GM19043 (cell line): Measurements from ENCODE around the gene ASB6.

Experiments used
- ATAC-seq: cut with Tn5 transposase; IDR thresholded peaks from one replicate; pipeline ENCODE4 v1.9.1; 2021; ENCODE audit warnings: low read depth; ENCODE audit not compliant: unreplicated experiment

Gene ASB6

GRCh38 chr9:129641750-129642585, at the start of gene ASB6:
Gene ASB6, minus strand, starts transcription at chr9:129642151. Its CDS starts 152 bp downstream, at chr9:129641999.
- peak; percentile 85 for ATAC-seq

- no peak for ATAC-seq
Measured at GRCh38 chr9:129688285-129689043, 46.5 kb upstream of the ASB6 start.

- no peak for ATAC-seq
Measured at GRCh38 chr9:129687391-129687790, 45.4 kb upstream of the ASB6 start.

- no peak for ATAC-seq
Measured at GRCh38 chr9:129686736-129687135, 44.8 kb upstream of the ASB6 start.

GRCh38 chr9:129685933-129686259, 43.9 kb upstream of the ASB6 start:
- no peak for ATAC-seq

- no peak for ATAC-seq
Measured at GRCh38 chr9:129685220-129685932, 43.4 kb upstream of the ASB6 start.

- ATAC-seq = no peak
Measured at GRCh38 chr9:129682381-129682780, 40.4 kb upstream of the ASB6 start.

- ATAC-seq = no peak
Measured at GRCh38 chr9:129681924-129682323, 40.0 kb upstream of the ASB6 start.

GRCh38 chr9:129679537-129679936, 37.6 kb upstream of the ASB6 start:
- no peak for ATAC-seq

- no peak for ATAC-seq
Measured at GRCh38 chr9:129678844-129679243, 36.9 kb upstream of the ASB6 start.

GRCh38 chr9:129677456-129677855, 35.5 kb upstream of the ASB6 start:
- ATAC-seq = no peak

GRCh38 chr9:129676975-129677374, 35.0 kb upstream of the ASB6 start:
- ATAC-seq = no peak

- no peak for ATAC-seq
Measured at GRCh38 chr9:129676287-129676686, 34.3 kb upstream of the ASB6 start.

GRCh38 chr9:129675620-129676019, 33.7 kb upstream of the ASB6 start:
- ATAC-seq = no peak

- no peak for ATAC-seq
Measured at GRCh38 chr9:129674229-129674628, 32.3 kb upstream of the ASB6 start.

- no peak for ATAC-seq
Measured at GRCh38 chr9:129673602-129674001, 31.7 kb upstream of the ASB6 start.

- ATAC-seq = no peak
Measured at GRCh38 chr9:129672702-129673101, 30.8 kb upstream of the ASB6 start.

GRCh38 chr9:129671519-129671918, 29.6 kb upstream of the ASB6 start:
- ATAC-seq = no peak

- ATAC-seq = no peak
Measured at GRCh38 chr9:129671065-129671464, 29.1 kb upstream of the ASB6 start.

GRCh38 chr9:129669946-129670345, 28.0 kb upstream of the ASB6 start:
- ATAC-seq = no peak

- ATAC-seq = no peak
Measured at GRCh38 chr9:129669141-129669718, 27.3 kb upstream of the ASB6 start.
